Adrenal gland (tissue), 12 donors: ENCODE results near the gene HIPK1. TPM values are rescaled to one million over a fixed set of nuclear protein-coding genes. Genes with fewer than 3 reads are reported as not detected.

Source experiments
- DNase-seq, 7 donors: peaks; one replicate each; pipeline ENCODE4 v3.0.0-alpha.2; 2019 to 2020
- H3K27ac ChIP-seq, 5 donors: fragments of 200-600 bp; sonication (generic) in 4 of 5; 1 replicate in 3 of 5; 2 replicates in 2 of 5; pipeline versions ENCODE4 v1.5.1 to v1.8.0; 2016 to 2020; ENCODE audit warnings: mild to moderate bottlenecking in 1 of 5
- H3K27me3 ChIP-seq: fragments of 200-600 bp; 2 replicates; pipeline ENCODE4 v1.8.0; 2021
- H3K36me3 ChIP-seq, 2 donors: fragments of 200-600 bp; replicated peaks in 1 of 2; 1 replicate in 1 of 2; 2 replicates in 1 of 2; pipeline versions ENCODE4 v1.5.1 to v1.8.0; 2018 to 2022
- H3K4me1 ChIP-seq, 2 donors: fragments of 200-600 bp; replicated peaks in 1 of 2; 1 replicate in 1 of 2; 2 replicates in 1 of 2; pipeline versions ENCODE4 v1.5.1 to v1.8.0; 2018 to 2021
- H3K4me3 ChIP-seq, 4 donors: fragments of 200-600 bp; sonication (generic) in 3 of 4; one replicate each; pipeline ENCODE4 v1.5.1; 2016 to 2018
- H3K9me3 ChIP-seq, 3 donors: fragments of 200-600 bp; sonication (generic) in 1 of 3; replicated peaks in 1 of 3; 1 replicate in 2 of 3; 2 replicates in 1 of 3; pipeline versions ENCODE4 v1.5.1 to v1.8.0; 2016 to 2021
- CTCF ChIP-seq, 6 experiments: fragments of 450-650 bp in 4 of 6; fragments of 200-600 bp in 2 of 6; sonication (generic) in 1 of 6; IDR thresholded peaks; 1 replicate in 5 of 6; 2 replicates in 1 of 6; pipeline versions ENCODE4 v1.5.1 to v1.8.0; 2016 to 2021; ENCODE audit warnings: antibody characterized with exemption in 6 of 6, mild to moderate bottlenecking in 2 of 6, moderate library complexity in 1 of 6
- POLR2A ChIP-seq, 2 donors: fragments of 450-650 bp; IDR thresholded peaks; one replicate each; pipeline ENCODE4 v1.6.1; 2017; ENCODE audit warnings: antibody characterized with exemption in 2 of 2, mild to moderate bottlenecking in 2 of 2, moderate library complexity in 1 of 2
- WGBS, 4 donors: extraction: QIAGEN DNeasy Blood & Tissue Kit in 2 of 4; methylation state at CpG; one replicate each; pipeline versions ENCODE4 v1.1.5 to v1.1.7; 2013 to 2017; 5-methylcytosine and 5-hydroxymethylcytosine counted together
- intact Hi-C, 2 donors: fragments of 100-400 bp; cut with DNase I; formaldehyde crosslinking; loops; one replicate each; pipeline versions ENCODE4 v1.14.1 to v1.15.0; 2022 to 2023
- polyA plus RNA-seq, 3 donors: library from polyadenylated mRNA; stranded (reverse); fragments of 200-250 nt in 2 of 3; fragments of 350-450 nt in 1 of 3; fragmentation: Illumina TruSeq in 1 of 3; extraction: RNeasy Lipid Tissue Mini Kit (QIAGEN cat#74804) in 1 of 3; gene quantifications; one replicate each; pipeline ENCODE4 v1.2.3, GENCODE V29; 2013 to 2014
- total RNA-seq, 9 donors: library from RNA; depleted of rRNA in 4 of 9; stranded (reverse); fragments of >200 nt in 4 of 9; fragments of 120-200 nt in 1 of 9; fragmentation: NEBNext Ultra II Directional in 1 of 9; extraction: Animal tissue kit (Norgen Biotek cat#: 25700) in 1 of 9; gene quantifications; one replicate each; pipeline versions ENCODE4 v1.1.0 to v1.2.4, GENCODE V29; 2013 to 2023
- donor health status: healthy with polysubstance abuse.
- donor health status: Bipolar disorder and iron deficiency.
- donor health status: DM: yes; HTN: yes; CAD: no.
- donor health status: DM: no; HTN: no; CAD: no.
- donor health status: DM: no; HTN: no; CAD: no.
- donor health status: DM: yes; HTN: yes; CAD: no.

Gene HIPK1
- total and polyA plus RNA-seq, 12 donors, result 13.0 to 102 (median 64.7) TPM

DNA sequence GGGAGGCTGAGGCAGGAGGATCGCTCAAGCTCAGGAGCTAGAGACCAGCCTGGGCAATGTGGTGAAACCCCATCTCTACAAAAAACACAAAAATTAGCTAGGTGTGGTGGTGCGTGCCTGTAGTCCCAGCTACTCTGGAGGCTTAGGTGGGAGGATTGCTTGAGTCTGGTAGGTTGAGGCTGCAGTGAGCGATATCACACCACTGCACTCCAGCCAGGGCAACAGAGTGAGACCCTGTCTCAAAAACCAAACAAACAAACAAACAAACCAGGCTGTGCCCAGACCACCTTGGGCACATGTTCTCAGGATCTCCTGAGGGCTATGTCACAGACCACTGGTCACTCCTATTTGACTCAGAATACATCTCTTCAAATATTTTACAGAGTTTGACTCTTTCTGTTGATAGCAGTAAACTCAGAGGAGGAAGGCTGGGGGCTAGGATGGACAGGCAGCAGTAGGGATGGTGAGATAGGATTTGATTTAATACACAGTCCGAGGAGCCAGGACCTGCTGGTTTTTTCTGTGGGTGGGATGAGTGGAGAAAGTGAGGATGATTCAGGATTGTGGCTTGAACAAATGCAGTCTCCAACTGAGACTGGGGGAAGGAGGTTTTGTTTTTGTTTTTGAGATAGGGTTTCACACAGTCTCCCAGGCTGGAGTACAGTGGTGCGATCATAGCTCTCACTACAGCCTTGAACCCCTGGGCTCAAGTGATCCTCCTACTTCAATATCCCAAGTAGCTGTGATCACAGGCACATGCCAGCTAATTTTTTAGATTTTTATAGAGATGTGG, 96.7 kb downstream of the HIPK1 start:
- TF ChIP-seq POLR2A (IDR thresholded peaks at IDR 0.05) (no peak), CTCF (IDR thresholded peaks at IDR 0.05) (no peak)
- 84 to 96% (median 93%) methylated on average over 4 to 5 of the region's 5 CpGs for WGBS, 4 donors
- DNase-seq, result no peak
- Histone ChIP-seq H3K9me3 (no peaks in the 10 kb centered on the region), H3K36me3 (no peaks in the 10 kb centered on the region), H3K27ac (no peak overlapping the region), H3K4me1 (no peaks in the 10 kb centered on the region), H3K4me3 (no peak overlapping the region), H3K27me3 (no peaks in the 10 kb centered on the region)
- intact Hi-C loops, result no loop called here

DNA sequence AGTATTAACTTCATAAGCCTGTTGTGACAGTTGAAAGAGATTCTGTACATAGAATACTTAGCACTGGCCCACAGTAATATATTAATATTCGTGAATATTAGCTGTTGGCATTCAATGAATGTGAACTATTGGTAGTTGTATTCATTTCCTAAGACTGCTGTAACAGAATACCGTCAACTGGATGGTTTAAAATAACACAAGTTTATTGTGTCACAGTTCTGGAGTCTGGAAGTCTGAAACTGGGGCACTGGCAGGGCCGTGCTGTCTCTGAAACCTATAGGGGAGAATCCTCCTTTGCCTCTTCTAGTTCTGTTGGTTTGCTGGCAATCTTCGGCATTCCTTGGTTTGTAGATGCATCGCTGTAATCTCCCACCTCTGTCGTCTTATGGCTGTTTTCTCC, 97.7 kb downstream of the HIPK1 start:
- Histone ChIP-seq H3K27me3 (no peaks in the 10 kb centered on the region), H3K4me1 (no peaks in the 10 kb centered on the region), H3K4me3 (no peak overlapping the region), H3K36me3 (no peaks in the 10 kb centered on the region), H3K27ac (no peak overlapping the region), H3K9me3 (no peaks in the 10 kb centered on the region)
- intact Hi-C loops, result no loop called here
- TF ChIP-seq CTCF (IDR thresholded peaks at IDR 0.05) (no peak), POLR2A (IDR thresholded peaks at IDR 0.05) (no peak)
- 82 to 90% (median 86%) methylated on average over 6 of the region's 6 CpGs for WGBS, 4 donors
- no peak for DNase-seq

Other genes starting within 250 kb of the HIPK1 start
- 10 to 100 TPM; 16.8 to 37.9 (median 21.8) TPM for gene PHTF1, start 169.8 kb upstream of the HIPK1 start, total RNA-seq
- gene PHTF1, start 169.8 kb upstream of the HIPK1 start, polyA plus RNA-seq, result 10 to 100 TPM in 2 of 3 donors, 1 to 10 TPM in 1; 9.7 to 18.7 (median 12.4) TPM
- gene RSBN1, start 116.8 kb upstream of the HIPK1 start, total RNA-seq, result 10 to 100 TPM; 12.1 to 33.0 (median 16.4) TPM
- gene RSBN1, start 116.8 kb upstream of the HIPK1 start, polyA plus RNA-seq, result 10 to 100 TPM in 1 of 3 donors, 1 to 10 TPM in 2; 3.9 to 10.5 (median 6.0) TPM
- gene PTPN22, start 57.6 kb upstream of the HIPK1 start, total RNA-seq, result 1 to 10 TPM in 8 of 9 donors, under 1 TPM in 1; 0.28 to 6.2 (median 3.0) TPM
- gene PTPN22, start 57.6 kb upstream of the HIPK1 start, polyA plus RNA-seq, result 1 to 10 TPM; 1.3 to 1.6 (median 1.5) TPM
- gene BCL2L15, start 41.7 kb upstream of the HIPK1 start, total RNA-seq, result 1 to 10 TPM in 2 of 9 donors, under 1 TPM in 5, not detected in 2; 0.07 to 1.3 (median 0.23) TPM
- under 1 TPM; 0.26 to 0.48 (median 0.34) TPM for gene BCL2L15, start 41.7 kb upstream of the HIPK1 start, polyA plus RNA-seq
- 10 to 100 TPM in 8 of 9 donors, 1 to 10 TPM in 1; 9.8 to 24.7 (median 14.2) TPM for gene AP4B1, start 24.5 kb upstream of the HIPK1 start, total RNA-seq
- gene AP4B1, start 24.5 kb upstream of the HIPK1 start, polyA plus RNA-seq, result 10 to 100 TPM; 15.7 to 18.0 (median 16.0) TPM
- 1 to 10 TPM; 2.9 to 6.1 (median 4.4) TPM for gene DCLRE1B, start 24.0 kb upstream of the HIPK1 start, total RNA-seq
- 1 to 10 TPM; 1.1 to 3.3 (median 1.4) TPM for gene DCLRE1B, start 24.0 kb upstream of the HIPK1 start, polyA plus RNA-seq
- gene OLFML3, start 50.1 kb downstream of the HIPK1 start, total RNA-seq, result 10 to 100 TPM; 13.6 to 99.6 (median 35.3) TPM
- 10 to 100 TPM; 20.7 to 33.4 (median 31.7) TPM for gene OLFML3, start 50.1 kb downstream of the HIPK1 start, polyA plus RNA-seq
- under 1 TPM in 6 of 9 donors, not detected in 3; 0.06 to 0.98 (median 0.43) TPM for gene SYT6, start 224.5 kb downstream of the HIPK1 start, total RNA-seq
- 1 to 10 TPM in 1 of 3 donors, under 1 TPM in 2; 0.13 to 1.1 (median 0.33) TPM for gene SYT6, start 224.5 kb downstream of the HIPK1 start, polyA plus RNA-seq